Fibroblast of the conjunctiva (primary cell): ENCODE data around the gene ICOS.
"Not testable (repeated sequence)": the region's sequence is repeated elsewhere in the genome, so short reads cannot be mapped to it uniquely, and the experiment has no call there.

ENCODE experiments used
- DNase-seq: peaks from one replicate; pipeline ENCODE4 v3.0.0-alpha.2; 2010; ENCODE audit warnings: low read depth

Gene ICOS

GRCh38 chr2:203975912-203976311 lies 39.3 kb downstream of the ICOS start:
- DNase-seq: no peak

- no peak for DNase-seq
Observed at GRCh38 chr2:203982276-203982675, 45.7 kb downstream of the ICOS start.

DNA sequence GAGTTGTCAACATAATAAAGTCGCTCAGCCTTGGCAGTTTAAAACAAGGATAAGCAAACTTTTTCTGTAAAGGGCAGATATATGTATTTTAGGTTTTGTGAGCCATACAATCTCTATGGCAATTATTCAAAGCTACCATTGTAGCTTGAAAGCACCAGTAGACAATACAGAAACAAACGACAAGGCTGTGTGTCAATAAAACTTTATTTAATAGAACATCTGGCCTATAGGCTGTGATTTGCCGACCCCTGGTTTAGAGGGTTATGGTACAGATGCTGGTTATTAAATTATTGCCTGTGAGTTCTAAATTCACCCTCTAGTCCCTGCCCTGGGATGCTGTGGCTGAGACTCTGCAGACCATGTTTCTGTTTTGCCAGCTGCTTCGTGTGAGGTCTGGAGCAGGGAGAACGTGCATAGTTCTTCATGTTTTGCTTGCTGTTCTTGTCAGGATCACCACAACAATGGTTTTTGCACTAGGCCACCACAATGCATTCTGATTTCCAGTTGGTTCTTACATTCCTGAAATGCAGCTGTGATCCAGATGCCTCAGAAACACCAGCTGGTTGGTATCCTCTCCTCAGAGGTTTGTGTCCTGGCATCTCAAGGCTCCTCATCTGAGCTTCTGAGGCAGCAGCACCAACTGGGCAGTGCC lies 46.6 kb downstream of the ICOS start:
- no peak for DNase-seq

GRCh38 chr2:203985978-203986377 lies 49.4 kb downstream of the ICOS start:
- not testable (repeated sequence) for DNase-seq

- no peak for DNase-seq
Observed at GRCh38 chr2:203987959-203988358, 51.4 kb downstream of the ICOS start.

DNA sequence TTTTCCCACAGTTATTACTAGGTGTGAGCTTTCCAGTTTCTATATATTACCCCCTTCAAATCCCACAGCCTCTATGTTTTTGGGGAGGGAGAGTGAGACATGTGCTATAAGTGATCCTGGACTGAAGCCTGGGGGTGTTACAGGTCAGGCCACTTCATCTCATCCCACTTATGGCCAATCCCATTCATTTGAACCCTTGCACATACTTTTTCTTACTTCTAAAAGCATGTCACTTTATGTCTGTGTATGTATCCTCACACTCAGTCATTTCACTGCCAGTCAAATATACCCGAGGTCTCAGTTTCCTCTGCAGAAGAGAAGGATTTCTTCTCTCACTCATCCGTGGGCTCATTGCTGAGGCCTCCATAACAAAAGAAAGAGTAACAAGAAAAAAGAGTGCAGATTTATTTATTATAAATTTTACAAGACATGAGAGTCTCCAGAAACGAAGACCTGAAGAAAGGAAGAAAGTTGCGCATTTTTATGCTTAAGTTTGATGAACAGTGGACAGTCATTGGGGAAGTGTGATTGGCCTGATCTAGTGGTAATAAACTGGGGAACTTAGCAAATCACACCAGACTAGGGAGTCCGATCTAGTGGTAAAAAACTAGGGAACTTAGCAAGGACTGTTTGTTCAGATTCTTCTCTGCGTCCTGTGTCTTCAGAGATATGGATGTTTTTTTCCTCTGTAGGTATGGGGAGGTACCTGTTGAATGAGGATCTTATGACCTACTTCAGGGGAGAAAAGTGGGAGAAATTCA lies 52.1 kb downstream of the ICOS start:
- DNase-seq: no peak

DNA sequence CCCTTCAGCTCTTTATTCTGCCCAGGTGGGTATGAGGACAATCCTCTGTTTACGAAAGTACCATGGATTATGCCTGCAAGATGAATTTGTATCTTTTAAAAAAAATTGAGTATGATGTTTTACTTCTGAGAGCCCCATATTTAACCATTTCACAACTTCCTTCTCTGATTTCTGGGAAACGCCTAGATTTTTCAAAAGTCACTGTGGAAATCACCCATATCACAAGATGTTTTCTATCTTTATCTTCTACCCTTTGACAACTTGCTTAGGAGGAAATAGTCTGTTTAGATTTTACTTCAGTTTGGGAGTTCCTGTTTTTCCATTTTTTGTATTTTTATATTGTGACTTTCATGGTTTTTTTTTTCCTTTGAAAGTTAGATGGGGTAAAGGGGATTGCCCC lies 53.0 kb downstream of the ICOS start:
- DNase-seq: no peak

DNA sequence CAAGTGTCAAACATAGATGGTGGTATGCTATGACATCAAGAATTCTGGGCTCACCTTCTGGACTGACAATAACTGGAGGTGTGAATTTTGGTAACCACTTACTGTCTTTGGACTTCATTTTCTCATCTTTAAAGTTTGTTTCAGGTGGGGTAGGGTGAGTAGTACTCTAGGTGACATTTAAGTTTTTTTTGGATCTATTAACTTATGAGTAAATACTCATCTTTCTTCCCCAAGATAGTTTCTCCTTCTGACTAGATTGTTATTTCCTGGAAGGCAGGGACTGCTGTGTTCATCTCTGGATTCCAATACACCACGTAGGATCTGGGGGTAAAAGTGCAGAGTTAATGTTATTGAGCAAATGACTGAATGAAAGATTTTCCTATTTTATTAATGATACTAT lies 55.9 kb downstream of the ICOS start:
- no peak for DNase-seq

GRCh38 chr2:203993011-203993410 lies 56.4 kb downstream of the ICOS start:
- DNase-seq: no peak

GRCh38 chr2:203993560-203993959 lies 57.0 kb downstream of the ICOS start:
- DNase-seq: no peak

DNA sequence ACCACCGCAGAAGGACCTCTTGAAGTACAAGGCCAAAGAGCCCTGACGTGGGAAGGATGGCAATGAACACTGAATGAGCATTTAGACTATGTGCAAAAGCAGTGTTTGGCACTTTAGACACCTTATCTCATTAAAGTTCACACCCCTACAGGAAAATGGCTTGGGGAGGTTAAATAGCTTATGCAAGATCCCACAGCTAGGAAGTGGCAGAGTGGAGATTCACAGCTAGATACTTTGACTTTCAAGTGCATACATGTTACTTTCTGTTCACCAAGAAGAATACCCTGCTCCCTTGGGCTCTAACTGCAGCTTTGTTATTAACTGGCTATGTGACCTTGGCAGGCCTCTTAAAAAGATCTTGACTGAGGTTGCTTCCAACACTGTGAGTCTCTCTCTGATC lies 58.2 kb downstream of the ICOS start:
- no peak for DNase-seq

- DNase-seq: no peak
Observed at GRCh38 chr2:203996692-203997091, 60.1 kb downstream of the ICOS start.

GRCh38 chr2:203997481-203997880 lies 60.9 kb downstream of the ICOS start:
- DNase-seq: no peak

- peak; percentile 8 for DNase-seq
Observed at GRCh38 chr2:203997980-203998809, 61.6 kb downstream of the ICOS start.

DNA sequence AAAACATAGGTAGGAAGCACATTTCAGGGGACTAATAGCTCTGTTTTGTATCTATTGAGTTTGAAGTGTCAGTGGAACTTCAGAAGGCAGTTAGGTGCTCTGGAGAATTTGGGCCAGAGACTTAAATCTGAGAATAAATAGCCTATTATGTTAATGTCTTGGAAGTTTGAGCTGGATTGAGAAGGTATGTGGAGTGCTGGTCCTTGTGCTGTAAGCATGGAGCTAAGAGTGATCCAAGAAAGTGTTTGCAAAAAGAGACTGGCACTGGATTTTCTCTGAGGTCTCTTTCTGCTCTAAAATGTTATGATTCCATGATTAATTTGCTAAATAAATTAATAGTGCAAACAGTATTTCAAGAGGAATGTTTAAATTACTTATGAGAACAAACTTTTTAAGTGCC lies 63.3 kb downstream of the ICOS start:
- DNase-seq: no peak

GRCh38 chr2:204000446-204000845 lies 63.9 kb downstream of the ICOS start:
- DNase-seq: no peak

- DNase-seq: no peak
Observed at GRCh38 chr2:204003276-204003990, 66.9 kb downstream of the ICOS start.

DNA sequence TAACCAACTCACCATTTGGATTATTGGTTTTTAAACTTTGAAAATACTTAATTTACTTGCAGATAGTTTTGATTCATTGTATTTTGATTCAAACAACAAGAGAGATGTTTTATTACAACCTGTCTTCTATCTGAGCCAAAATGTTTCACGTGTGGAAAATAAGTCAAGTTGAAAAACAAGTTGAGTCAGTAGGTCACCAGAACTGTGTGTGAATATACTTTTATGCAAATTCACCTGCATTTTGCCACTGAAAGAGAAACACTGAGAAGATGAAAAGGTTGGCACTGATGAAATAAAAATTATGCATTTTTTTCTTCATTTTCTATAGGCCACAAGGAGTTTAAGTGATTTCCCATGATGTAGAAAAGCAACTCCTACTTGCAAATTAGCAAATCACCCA lies 68.3 kb downstream of the ICOS start:
- no peak for DNase-seq

- no peak for DNase-seq
Observed at GRCh38 chr2:204005940-204006721, 69.6 kb downstream of the ICOS start.

DNA sequence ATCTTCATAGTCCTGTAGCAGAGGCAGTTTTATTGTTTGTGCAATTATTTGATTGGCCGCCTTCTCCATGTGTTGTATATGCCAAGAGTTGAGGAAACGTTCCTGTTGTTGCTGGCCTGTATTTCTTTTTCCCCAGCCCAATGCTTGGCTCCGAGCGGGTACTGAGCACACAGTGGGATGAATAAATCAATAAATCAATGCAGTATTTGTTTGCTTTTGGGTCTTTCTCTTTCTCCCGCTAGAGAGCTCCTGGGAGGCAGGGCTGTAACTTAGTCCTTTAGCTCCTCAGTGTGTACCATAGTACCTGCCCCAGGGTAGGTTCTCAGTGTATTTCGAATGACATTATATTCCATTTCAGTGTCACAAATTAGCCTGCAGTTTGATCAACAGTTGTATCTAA lies 71.8 kb downstream of the ICOS start:
- no peak for DNase-seq
